GM19035 (cell line): ENCODE results near the gene KIF22.
"Not testable (repeated sequence)": the region's sequence is repeated elsewhere in the genome, so short reads cannot be mapped to it uniquely, and the experiment has no call there.

Experiments used
- ATAC-seq: cut with Tn5 transposase; IDR thresholded peaks from one replicate; pipeline ENCODE4 v1.9.1; 2021; ENCODE audit not compliant: unreplicated experiment

KIF22 gene

GRCh38 chr16:29812754-29813643 lies 22.4 kb downstream of the KIF22 start:
- ATAC-seq = no peak

GRCh38 chr16:29813644-29814562 lies 23.4 kb downstream of the KIF22 start:
- no peak for ATAC-seq

- no peak for ATAC-seq
Measured at GRCh38 chr16:29814592-29814991, 24.0 kb downstream of the KIF22 start.

- no peak for ATAC-seq
Measured at GRCh38 chr16:29815032-29815721, 24.6 kb downstream of the KIF22 start.

- peak; percentile 57 for ATAC-seq
Measured at GRCh38 chr16:29815793-29816693, 25.5 kb downstream of the KIF22 start, which contains the start of gene PAGR1. TSS of gene PAGR1 (plus strand) at chr16:29816152. CDS start at chr16:29816526, 374 bp downstream.

GRCh38 chr16:29816694-29817441 lies 26.3 kb downstream of the KIF22 start:
- ATAC-seq = peak; percentile 10

GRCh38 chr16:29818082-29818481 lies 27.5 kb downstream of the KIF22 start:
- ATAC-seq = no peak

- no peak for ATAC-seq
Measured at GRCh38 chr16:29819506-29819905, 29.0 kb downstream of the KIF22 start.

GRCh38 chr16:29820271-29820701 lies 29.7 kb downstream of the KIF22 start, which contains the start of gene MVP:
TSS of gene MVP (plus strand) at chr16:29820462. CDS start at chr16:29830550, 10,088 bp downstream.
- no peak for ATAC-seq

- ATAC-seq = peak; percentile 45
Measured at GRCh38 chr16:29820730-29821642, 30.4 kb downstream of the KIF22 start.

- ATAC-seq = no peak
Measured at GRCh38 chr16:29821643-29822115, 31.1 kb downstream of the KIF22 start.

- ATAC-seq = no peak
Measured at GRCh38 chr16:29824589-29825144, 34.1 kb downstream of the KIF22 start.

GRCh38 chr16:29825145-29826044 lies 34.8 kb downstream of the KIF22 start:
- ATAC-seq = no peak

- ATAC-seq = no peak
Measured at GRCh38 chr16:29826342-29826695, 35.8 kb downstream of the KIF22 start.

- no peak for ATAC-seq
Measured at GRCh38 chr16:29830774-29831173, 40.2 kb downstream of the KIF22 start.

- no peak for ATAC-seq
Measured at GRCh38 chr16:29831490-29831889, 40.9 kb downstream of the KIF22 start.

GRCh38 chr16:29833219-29833618 lies 42.7 kb downstream of the KIF22 start:
- not testable (repeated sequence) for ATAC-seq
